HG03064 (cell line): ENCODE data around the gene VKORC1.

Experiments
- ATAC-seq: cut with Tn5 transposase; IDR thresholded peaks from one replicate; pipeline ENCODE4 v1.9.1; 2021; ENCODE audit warnings: low read depth; ENCODE audit not compliant: unreplicated experiment

VKORC1 gene

GRCh38 chr16:31067342-31067741 is 27.3 kb downstream of the VKORC1 start:
- no peak for ATAC-seq

- no peak for ATAC-seq
These were observed 29.6 kb downstream of the VKORC1 start for GRCh38 chr16:31064882-31065461.

DNA sequence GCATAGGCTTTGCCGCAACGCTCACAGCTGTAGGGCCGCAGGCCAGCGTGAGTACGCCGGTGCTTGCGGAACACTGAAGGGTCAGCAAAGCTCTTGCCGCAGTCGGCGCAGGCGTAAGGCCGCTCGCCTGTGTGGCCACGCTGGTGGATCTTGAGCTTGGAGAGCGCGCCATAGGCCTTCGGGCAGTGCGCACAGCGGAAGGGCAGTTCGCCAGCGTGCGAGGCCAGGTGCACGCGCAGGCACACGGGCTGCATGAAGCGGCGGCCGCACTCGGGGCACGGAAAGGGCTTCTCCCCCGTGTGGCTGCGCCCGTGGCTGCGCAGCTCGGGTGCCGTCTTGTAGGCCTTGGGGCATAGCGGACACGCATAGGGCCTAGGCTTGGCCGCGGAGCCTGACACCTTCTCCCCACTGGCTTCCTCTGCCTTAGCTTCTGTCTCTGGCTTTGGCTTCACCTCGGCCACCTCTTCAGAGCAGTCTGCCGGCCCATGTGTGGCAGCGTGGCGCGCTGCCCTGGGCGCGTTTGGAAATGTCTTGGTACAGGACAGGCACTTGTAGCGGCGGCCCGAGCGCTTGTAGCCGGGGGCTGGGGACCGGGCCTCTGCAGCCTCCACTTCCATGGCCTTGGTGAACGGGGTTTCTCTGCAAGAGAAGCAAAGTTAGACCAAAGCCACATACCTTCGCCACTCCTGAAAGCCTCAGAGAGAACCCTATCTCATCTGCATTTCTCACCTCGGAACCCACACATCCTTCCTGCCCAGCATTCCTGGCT is 30.6 kb downstream of the VKORC1 start:
- ATAC-seq, result no peak

GRCh38 chr16:31063495-31063842 is 31.1 kb downstream of the VKORC1 start:
- ATAC-seq, result no peak

- no peak for ATAC-seq
These were observed 32.7 kb downstream of the VKORC1 start for GRCh38 chr16:31061813-31062440.

GRCh38 chr16:31061126-31061812 is 33.3 kb downstream of the VKORC1 start:
- ATAC-seq, result no peak

DNA sequence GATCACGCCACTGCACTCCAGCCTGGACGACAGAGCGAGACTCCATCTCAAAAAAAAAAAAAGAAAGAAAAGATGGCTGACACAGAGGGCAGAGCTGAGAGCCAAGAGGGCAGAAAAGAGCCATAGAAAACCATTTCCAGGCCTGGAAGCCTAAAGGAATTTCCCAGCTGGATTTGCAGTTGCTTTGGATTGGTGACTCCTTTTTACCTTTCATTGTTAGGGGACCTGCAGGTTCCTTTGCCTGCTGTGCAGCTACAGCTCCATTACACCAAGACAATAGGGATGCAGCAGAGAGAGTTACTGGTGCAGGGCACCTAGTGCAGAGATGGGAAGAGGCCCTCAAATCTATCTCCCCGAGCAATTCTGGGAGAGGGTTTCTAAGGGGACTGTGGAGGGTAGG is 39.0 kb downstream of the VKORC1 start:
- no peak for ATAC-seq

GRCh38 chr16:31052114-31052513 is 42.5 kb downstream of the VKORC1 start:
- no peak for ATAC-seq

DNA sequence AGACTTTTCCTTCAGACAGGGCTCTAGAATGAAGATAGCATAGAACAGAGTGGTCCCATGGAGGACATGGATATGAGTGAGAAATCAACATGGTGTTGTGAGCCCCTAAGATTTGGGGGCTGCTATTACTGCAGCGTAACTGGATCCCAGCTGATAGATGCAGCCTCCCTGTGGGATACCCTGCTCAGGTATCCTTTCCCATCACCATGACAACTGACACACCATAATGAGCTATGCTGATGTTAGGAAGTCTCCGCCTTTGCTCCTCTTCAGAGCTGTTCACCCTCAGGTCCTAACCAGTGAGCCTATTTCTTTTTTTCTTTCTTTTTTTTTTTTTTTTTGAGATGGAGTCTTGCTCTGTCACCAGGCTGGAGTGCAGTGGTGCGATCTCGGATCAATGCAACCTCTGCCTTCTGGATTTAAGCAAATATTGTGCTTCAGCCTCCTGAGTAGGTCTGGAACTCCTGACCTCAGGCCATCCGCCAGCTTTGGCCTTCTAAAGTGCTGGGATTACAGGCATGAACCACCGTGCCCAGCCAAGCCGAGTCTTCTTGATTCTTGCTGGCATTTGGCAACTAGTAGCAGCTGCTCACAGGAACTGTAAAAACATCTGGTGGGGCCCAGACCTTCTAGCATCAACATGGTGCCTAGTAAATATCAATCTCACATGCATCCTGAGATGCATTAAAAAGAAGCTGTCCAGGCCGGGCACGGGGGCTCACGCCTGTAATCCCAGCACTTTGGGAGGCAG is 44.1 kb downstream of the VKORC1 start:
- no peak for ATAC-seq

GRCh38 chr16:31043898-31044481 is 50.6 kb downstream of the VKORC1 start:
- no peak for ATAC-seq

DNA sequence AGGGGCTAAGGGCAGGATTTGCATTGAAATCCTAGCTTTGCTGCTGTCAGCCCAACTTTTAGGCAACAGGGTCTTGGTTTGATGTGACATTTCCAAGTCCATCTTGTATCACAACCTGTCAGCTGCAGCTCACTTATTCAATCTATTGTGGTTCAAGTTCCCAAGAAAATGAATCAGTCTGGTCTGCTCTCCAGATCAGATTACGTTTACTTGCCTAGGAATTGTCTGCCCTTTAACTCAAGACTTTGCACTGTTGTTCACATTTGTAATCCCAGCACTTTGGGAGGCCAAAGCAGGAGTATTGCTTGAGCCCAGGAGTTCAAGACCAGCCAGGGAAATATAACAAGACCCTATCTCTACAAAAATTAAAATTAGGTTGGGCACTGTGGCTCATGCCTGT is 51.2 kb downstream of the VKORC1 start:
- ATAC-seq, result no peak

DNA sequence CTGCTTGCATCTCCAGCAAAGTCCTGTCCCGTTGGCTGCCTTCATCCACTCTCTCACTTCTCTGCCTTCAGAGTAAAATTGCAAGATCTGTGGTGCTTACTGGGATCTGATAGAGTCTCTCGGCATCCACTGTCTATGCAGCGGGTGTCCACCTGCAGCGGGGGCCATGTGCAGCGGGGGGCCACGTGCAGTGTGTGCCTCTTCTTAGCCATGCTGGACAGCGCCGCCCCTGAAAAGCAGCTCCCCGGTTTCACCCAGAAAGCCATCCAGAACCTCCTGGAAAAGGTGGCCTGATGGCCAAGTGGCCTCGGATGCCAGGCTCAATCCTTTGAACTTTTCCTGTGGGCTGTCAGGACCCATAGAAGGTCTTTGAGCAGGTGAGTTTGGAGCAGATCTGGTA is 51.7 kb downstream of the VKORC1 start:
- no peak for ATAC-seq
